ENCODE measurements around the gene LRCH3.

GRCh38 chr3:197854596-197855343, 63.7 kb downstream of the LRCH3 start:
- TF ChIP-seq CTCF (IDR thresholded peaks at IDR 0.05; ENCODE audit: insufficient read depth, low read depth, low read length) (no peak), EZH2 (IDR thresholded peaks at IDR 0.05; ENCODE audit: insufficient read depth, low read length) (no peak)
